LNCaP clone FGC (cell line): ENCODE data around the gene ZBTB38.

Experiments
- DNase-seq: peaks from one replicate; pipeline ENCODE4 v3.0.0-alpha.2; 2011; ENCODE audit warnings: low read depth
- H3K4me3 ChIP-seq: 2 replicates; pipeline ENCODE4 v1.5.1; 2011; ENCODE audit warnings: mild to moderate bottlenecking, low read depth, low read length, control low read depth
- TF ChIP-seq, protein P1 (sequence below): IDR thresholded peaks from 2 replicates; pipeline ENCODE4 v1.5.1; 2012; ENCODE audit warnings: mild to moderate bottlenecking; ENCODE audit not compliant: control insufficient read depth, insufficient read depth; ENCODE audit errors: extremely low read depth

The ZBTB38 gene

DNA sequence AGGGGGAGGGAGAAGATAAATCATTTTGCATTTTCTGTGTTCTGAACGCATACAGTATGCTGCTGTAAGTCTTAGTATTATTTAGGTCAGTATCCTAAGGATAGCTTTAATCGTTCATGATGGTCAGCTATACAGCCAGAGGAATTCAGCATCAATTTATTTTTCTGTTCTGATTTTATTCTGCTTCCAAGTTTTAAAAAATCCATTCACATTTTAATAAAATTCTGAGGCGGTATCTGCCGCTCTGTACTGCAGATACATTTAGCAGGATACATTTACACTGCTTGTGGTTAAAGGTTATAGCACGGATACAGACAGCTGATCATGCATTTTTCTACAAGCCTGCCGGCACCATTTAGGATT lies 17.8 kb downstream of the ZBTB38 start:
- H3K4me3 ChIP-seq = no peak overlapping the region
- TF ChIP-seq, protein P1, sequence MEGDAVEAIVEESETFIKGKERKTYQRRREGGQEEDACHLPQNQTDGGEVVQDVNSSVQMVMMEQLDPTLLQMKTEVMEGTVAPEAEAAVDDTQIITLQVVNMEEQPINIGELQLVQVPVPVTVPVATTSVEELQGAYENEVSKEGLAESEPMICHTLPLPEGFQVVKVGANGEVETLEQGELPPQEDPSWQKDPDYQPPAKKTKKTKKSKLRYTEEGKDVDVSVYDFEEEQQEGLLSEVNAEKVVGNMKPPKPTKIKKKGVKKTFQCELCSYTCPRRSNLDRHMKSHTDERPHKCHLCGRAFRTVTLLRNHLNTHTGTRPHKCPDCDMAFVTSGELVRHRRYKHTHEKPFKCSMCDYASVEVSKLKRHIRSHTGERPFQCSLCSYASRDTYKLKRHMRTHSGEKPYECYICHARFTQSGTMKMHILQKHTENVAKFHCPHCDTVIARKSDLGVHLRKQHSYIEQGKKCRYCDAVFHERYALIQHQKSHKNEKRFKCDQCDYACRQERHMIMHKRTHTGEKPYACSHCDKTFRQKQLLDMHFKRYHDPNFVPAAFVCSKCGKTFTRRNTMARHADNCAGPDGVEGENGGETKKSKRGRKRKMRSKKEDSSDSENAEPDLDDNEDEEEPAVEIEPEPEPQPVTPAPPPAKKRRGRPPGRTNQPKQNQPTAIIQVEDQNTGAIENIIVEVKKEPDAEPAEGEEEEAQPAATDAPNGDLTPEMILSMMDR = no peak
- DNase-seq = no peak

DNA sequence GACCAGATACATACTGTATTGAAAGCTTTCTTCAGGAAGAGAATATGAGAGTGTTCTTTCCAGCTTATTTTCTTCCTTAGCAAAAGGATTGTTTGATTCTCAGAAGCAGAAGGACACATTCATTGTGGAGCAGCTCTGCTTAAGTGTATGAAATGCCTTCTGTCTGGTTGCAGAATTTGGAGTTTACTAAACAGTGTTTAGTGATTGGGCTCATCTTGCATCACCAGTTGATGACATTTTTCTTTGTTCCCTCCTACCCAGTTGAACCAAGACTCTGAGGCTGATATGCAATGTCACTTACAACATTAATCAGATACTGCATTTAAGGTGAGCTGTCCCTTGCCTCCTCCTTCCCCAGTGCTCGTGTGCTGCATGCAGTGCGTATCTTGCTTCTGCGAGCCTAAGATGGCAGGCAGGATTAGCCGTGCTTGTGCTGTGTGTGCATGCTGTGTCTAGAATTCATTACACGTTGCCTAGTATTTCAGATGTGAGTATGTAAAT lies 18.4 kb downstream of the ZBTB38 start:
- TF ChIP-seq, protein P1 = no peak
- no peak for DNase-seq
- no peak overlapping the region for H3K4me3 ChIP-seq

DNA sequence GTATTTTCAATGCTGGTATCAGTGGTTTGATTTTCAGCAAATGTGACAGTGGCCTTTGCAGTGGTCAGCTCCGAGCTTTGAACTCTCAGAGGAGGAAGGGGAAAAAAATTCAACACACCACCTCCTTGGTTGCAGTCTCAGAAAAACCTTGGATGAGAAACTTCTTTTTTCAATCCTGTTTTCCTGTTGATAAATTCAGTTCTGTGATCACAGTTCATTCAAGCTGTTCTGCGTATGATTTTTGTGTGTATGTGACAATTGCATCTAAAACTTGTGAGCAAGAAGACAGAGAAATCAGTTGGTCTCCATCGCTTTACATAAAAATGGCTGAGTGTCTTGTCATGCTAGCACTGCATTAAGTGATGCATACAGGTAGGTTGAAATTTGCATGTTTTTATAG lies 19.2 kb downstream of the ZBTB38 start:
- no peak overlapping the region for H3K4me3 ChIP-seq
- no peak for DNase-seq
- TF ChIP-seq, protein P1 = no peak

DNA sequence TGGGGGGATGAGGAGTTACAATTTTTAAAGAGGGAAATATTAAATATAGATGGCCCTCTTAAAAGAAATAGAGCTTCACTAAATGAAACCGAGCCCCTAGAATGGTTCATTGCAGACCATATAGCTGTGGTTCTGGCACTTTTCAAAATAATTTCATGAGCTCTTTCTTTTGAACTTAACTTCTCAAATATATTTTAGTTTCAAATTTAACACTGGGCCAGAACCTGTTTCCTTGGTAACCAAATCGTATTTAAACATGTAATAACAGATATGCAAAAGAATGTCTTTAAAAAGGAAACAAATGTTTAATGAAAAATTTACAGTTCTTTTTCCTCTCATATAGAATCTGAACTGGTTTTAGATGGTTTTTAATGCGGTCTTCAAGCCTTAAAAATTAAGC lies 20.1 kb downstream of the ZBTB38 start:
- no peak overlapping the region for H3K4me3 ChIP-seq
- DNase-seq = no peak
- TF ChIP-seq, protein P1 = no peak

DNA sequence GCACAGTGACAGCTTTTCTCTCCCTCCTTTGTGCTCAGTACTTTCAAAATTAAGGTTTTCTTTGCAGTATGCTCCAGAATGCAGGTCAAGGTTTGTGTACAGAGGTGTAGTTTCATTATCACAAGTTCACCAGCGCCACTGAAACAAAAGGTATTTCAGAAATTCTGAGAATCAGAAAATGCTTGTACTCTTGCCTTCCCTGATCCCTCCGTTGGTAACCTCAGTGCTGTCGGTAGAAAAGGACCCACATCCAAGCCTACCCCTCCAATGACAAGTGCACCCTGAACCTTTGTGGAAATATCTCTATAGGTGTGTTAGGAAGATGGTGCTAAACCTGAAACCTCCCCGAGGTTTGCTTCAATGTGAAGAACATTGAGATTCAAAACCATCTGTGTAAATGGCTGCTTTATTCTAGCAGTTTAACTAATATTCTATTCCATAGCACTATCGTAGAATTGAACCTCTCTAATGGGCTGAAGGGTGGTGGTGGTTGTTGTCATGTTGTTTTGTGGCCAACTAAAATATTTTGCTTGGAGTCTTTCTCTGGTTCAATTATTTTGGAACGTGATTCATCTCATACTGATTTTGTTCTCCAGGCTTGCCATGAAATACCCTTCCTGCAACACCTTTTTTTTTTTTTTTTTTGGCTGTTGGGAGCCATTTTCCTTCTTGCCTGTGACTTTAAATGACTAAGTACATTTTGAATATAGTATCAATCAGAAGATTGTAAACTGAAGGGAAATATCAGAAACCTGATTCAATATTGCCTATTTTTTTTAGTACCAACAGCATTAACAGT lies 20.7 kb downstream of the ZBTB38 start:
- no peak overlapping the region for H3K4me3 ChIP-seq
- TF ChIP-seq, protein P1 = no peak
- no peak for DNase-seq

DNA sequence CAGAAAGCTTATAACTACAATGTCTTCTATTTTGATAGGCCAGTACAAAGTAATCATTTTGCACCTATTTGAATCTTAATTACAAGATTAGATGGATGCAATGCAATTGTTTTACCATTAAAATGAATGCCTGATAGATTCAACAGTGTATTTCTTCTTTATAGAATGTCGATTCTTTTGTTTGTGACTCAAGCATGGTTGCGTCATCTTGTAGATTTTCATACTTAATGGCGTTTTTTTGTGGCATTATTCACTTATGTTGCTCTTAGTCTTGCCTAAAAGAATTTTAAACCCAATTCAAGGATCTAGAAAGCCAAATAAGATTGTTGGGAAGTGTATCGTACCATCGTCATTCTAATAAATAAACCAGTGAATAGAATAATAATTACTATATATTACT lies 21.4 kb downstream of the ZBTB38 start:
- TF ChIP-seq, protein P1 = no peak
- no peak for DNase-seq
- H3K4me3 ChIP-seq = no peak overlapping the region

DNA sequence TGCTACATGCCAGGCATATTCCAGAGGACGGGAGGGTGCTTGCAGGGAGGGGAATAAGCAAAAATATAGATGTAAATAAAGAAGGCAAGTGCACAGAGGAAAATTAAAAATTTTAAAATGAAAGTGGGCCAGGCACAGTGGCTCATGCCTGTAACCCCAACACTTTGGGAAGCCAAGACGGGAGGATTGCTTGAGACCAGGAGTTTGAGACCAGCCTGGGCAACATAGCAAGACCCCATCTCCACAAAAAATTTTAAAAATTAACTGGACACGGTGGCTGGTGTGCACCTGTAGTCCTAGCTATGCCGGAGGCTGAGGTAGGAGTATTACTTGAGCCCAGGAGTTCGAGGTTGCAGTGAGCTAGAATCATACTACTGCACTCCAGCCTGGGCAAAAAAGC lies 22.4 kb downstream of the ZBTB38 start:
- TF ChIP-seq, protein P1 = no peak
- DNase-seq = no peak
- no peak overlapping the region for H3K4me3 ChIP-seq
